Trophoblast cell (in vitro differentiated cells and primary cell): ENCODE results near the gene MAML3.

Source experiments
- DNase-seq, 2 donors: peaks; one replicate each; pipeline ENCODE4 v3.0.0-alpha.2; 2016
- H2AFZ ChIP-seq: 2 replicates; pipeline ENCODE4 v1.6.1; 2013; ENCODE audit warnings: low read length, moderate library complexity, mild to moderate bottlenecking; ENCODE audit not compliant: insufficient read depth, poor library complexity
- H2AK5ac ChIP-seq: 2 replicates; pipeline ENCODE4 v1.6.1; 2013; ENCODE audit warnings: mild to moderate bottlenecking, low read length
- H2BK120ac ChIP-seq: 2 replicates; pipeline ENCODE4 v1.6.1; 2013; ENCODE audit warnings: low read length, mild to moderate bottlenecking, moderate library complexity; ENCODE audit not compliant: insufficient read depth, poor library complexity
- H2BK12ac ChIP-seq: 2 replicates; pipeline ENCODE4 v1.6.1; 2013; ENCODE audit warnings: mild to moderate bottlenecking, low read length, moderate library complexity
- H2BK5ac ChIP-seq: 2 replicates; pipeline ENCODE4 v1.6.1; 2013; ENCODE audit warnings: low read length, low read depth, moderate library complexity, mild to moderate bottlenecking; ENCODE audit not compliant: poor library complexity
- H3K14ac ChIP-seq: 2 replicates; pipeline ENCODE4 v1.6.1; 2013; ENCODE audit warnings: mild to moderate bottlenecking, low read length
- H3K18ac ChIP-seq: 2 replicates; pipeline ENCODE4 v1.6.1; 2013; ENCODE audit warnings: mild to moderate bottlenecking, low read length
- H3K23ac ChIP-seq: 2 replicates; pipeline ENCODE4 v1.6.1; 2013; ENCODE audit warnings: low read length
- H3K27ac ChIP-seq: 2 replicates; pipeline ENCODE4 v1.5.1; 2013; ENCODE audit warnings: low read depth, mild to moderate bottlenecking, inconsistent platforms, low read length, moderate library complexity
- H3K27me3 ChIP-seq: 2 replicates; pipeline ENCODE4 v1.6.1; 2013; ENCODE audit warnings: inconsistent platforms, mild to moderate bottlenecking, low read length, moderate library complexity; ENCODE audit not compliant: insufficient read depth
- H3K36me3 ChIP-seq, 2 experiments: 1 replicate in 1 of 2; 2 replicates in 1 of 2; pipeline ENCODE4 v1.6.1; 2013; ENCODE audit warnings: low read length in 2 of 2, mild to moderate bottlenecking in 2 of 2, moderate library complexity in 1 of 2; ENCODE audit not compliant: insufficient read depth in 2 of 2, control insufficient read depth in 1 of 2
- H3K4ac ChIP-seq: 2 replicates; pipeline ENCODE4 v1.6.1; 2013; ENCODE audit warnings: low read depth, mild to moderate bottlenecking, low read length, moderate library complexity
- H3K4me1 ChIP-seq, 2 experiments: 1 replicate in 1 of 2; 2 replicates in 1 of 2; pipeline ENCODE4 v1.6.1; 2013; ENCODE audit warnings: low read length in 2 of 2, mild to moderate bottlenecking in 2 of 2, moderate library complexity in 1 of 2; ENCODE audit not compliant: insufficient read depth in 2 of 2, control insufficient read depth in 1 of 2
- H3K4me2 ChIP-seq: 2 replicates; pipeline ENCODE4 v1.6.1; 2013; ENCODE audit warnings: inconsistent platforms, mild to moderate bottlenecking, low read length, moderate library complexity
- H3K4me3 ChIP-seq: 2 replicates; pipeline ENCODE4 v1.5.1; 2013; ENCODE audit warnings: mild to moderate bottlenecking, low read depth, low read length, inconsistent platforms
- H3K79me1 ChIP-seq: one replicate; pipeline ENCODE4 v1.6.1; 2013; ENCODE audit warnings: low read length
- H3K79me2 ChIP-seq: 2 replicates; pipeline ENCODE4 v1.6.1; 2013; ENCODE audit warnings: low read length, mild to moderate bottlenecking; ENCODE audit not compliant: control insufficient read depth, insufficient read depth, poor library complexity
- H3K9ac ChIP-seq: 2 replicates; pipeline ENCODE4 v1.6.1; 2013; ENCODE audit warnings: mild to moderate bottlenecking, low read length
- H3K9me3 ChIP-seq: 2 replicates; pipeline ENCODE4 v1.6.1; 2013; ENCODE audit warnings: low read depth, mild to moderate bottlenecking, control low read depth, inconsistent platforms, low read length; ENCODE audit not compliant: insufficient read depth
- H4K12ac ChIP-seq: 2 replicates; pipeline ENCODE4 v1.6.1; 2013; ENCODE audit warnings: low read depth, mild to moderate bottlenecking, low read length, moderate library complexity
- H4K8ac ChIP-seq: 2 replicates; pipeline ENCODE4 v1.6.1; 2013; ENCODE audit warnings: low read depth, mild to moderate bottlenecking, low read length, moderate library complexity
- H4K91ac ChIP-seq: one replicate; pipeline ENCODE4 v1.6.1; 2013; ENCODE audit warnings: low read depth, mild to moderate bottlenecking, low read length, moderate library complexity
- WGBS: extraction: QIAGEN DNeasy Blood & Tissue Kit; methylation state at CpG from one replicate; pipeline ENCODE4 v1.1.7; 2013; ENCODE audit warnings: missing lambda C conversion rate; ENCODE audit not compliant: insufficient read length, insufficient coverage; ENCODE audit errors: extremely low coverage; 5-methylcytosine and 5-hydroxymethylcytosine counted together

The MAML3 gene

GRCh38 chr4:139943277-139943676 lies 210.7 kb downstream of the MAML3 start:
- Histone ChIP-seq H4K12ac (no peak overlapping the region), H3K4me1 (peaks cover 0 to 2% of the 10 kb centered on the region in 2 experiments), H2AFZ (no peak overlapping the region), H3K9ac (no peak overlapping the region), H3K23ac (no peak overlapping the region), H2BK12ac (no peak overlapping the region), H2AK5ac (no peak overlapping the region), H3K18ac (no peak overlapping the region), H4K91ac (no peak overlapping the region), H3K4me2 (peak overlapping the region; percentile 52), H3K9me3 (no peaks in the 10 kb centered on the region), H4K8ac (no peak overlapping the region), H3K27me3 (no peaks in the 10 kb centered on the region), H3K79me2 (no peaks in the 10 kb centered on the region), H3K4ac (no peak overlapping the region), H3K4me3 (no peak overlapping the region), H2BK120ac (no peak overlapping the region), H2BK5ac (no peak overlapping the region), H3K79me1 (no peaks in the 10 kb centered on the region), H3K14ac (no peak overlapping the region), H3K36me3 (no peaks in the 10 kb centered on the region), H3K27ac (peak overlapping the region; percentile 46)
- no CpG with 5 or more reads among the region's 2 CpGs for WGBS
- DNase-seq = no peak

- Histone ChIP-seq H4K91ac (no peak overlapping the region), H3K4me2 (no peak overlapping the region), H2BK5ac (no peak overlapping the region), H3K4ac (no peak overlapping the region), H3K79me2 (no peaks in the 10 kb centered on the region), H4K8ac (no peak overlapping the region), H3K4me3 (no peak overlapping the region), H3K79me1 (no peaks in the 10 kb centered on the region), H3K9me3 (no peaks in the 10 kb centered on the region), H3K27me3 (no peaks in the 10 kb centered on the region), H4K12ac (no peak overlapping the region), H3K27ac (no peak overlapping the region), H3K23ac (no peak overlapping the region), H3K36me3 (no peaks in the 10 kb centered on the region), H3K9ac (no peak overlapping the region), H3K18ac (no peak overlapping the region), H2AK5ac (no peak overlapping the region), H2BK120ac (no peak overlapping the region), H2AFZ (no peak overlapping the region), H3K14ac (no peak overlapping the region), H2BK12ac (no peak overlapping the region), H3K4me1 (peaks cover 0 to 2% of the 10 kb centered on the region in 2 experiments)
- WGBS = no CpG with 5 or more reads among the region's 3 CpGs
- no peak for DNase-seq
These were observed 211.7 kb downstream of the MAML3 start for GRCh38 chr4:139942241-139942640.

GRCh38 chr4:139940600-139940999 lies 213.4 kb downstream of the MAML3 start:
- no peaks in the 10 kb centered on the region for H3K79me2 ChIP-seq

GRCh38 chr4:139938414-139938813 lies 215.6 kb downstream of the MAML3 start:
- no peaks in the 10 kb centered on the region for H3K36me3 ChIP-seq
- H3K14ac ChIP-seq = no peak overlapping the region
- WGBS = no CpG with 5 or more reads among the region's 2 CpGs
- no peak overlapping the region for H2BK12ac ChIP-seq
- no peak overlapping the region for H2BK5ac ChIP-seq
- no peak overlapping the region for H3K4me2 ChIP-seq
- no peak overlapping the region for H2AFZ ChIP-seq
- no peak overlapping the region for H4K12ac ChIP-seq
- H3K18ac ChIP-seq = no peak overlapping the region
- H3K23ac ChIP-seq = no peak overlapping the region
- H4K8ac ChIP-seq = no peak overlapping the region
- H3K79me1 ChIP-seq = no peaks in the 10 kb centered on the region
- no peak overlapping the region for H3K9ac ChIP-seq
- no peak overlapping the region for H3K4ac ChIP-seq
- H3K27me3 ChIP-seq = no peaks in the 10 kb centered on the region
- H4K91ac ChIP-seq = no peak overlapping the region
- no peaks in the 10 kb centered on the region for H3K79me2 ChIP-seq
- H3K27ac ChIP-seq = no peak overlapping the region
- no peak overlapping the region for H2BK120ac ChIP-seq
- no peak overlapping the region for H2AK5ac ChIP-seq
- no peak for DNase-seq
- no peak overlapping the region for H3K4me3 ChIP-seq
- peaks cover 2 to 8% of the 10 kb centered on the region in 2 experiments for H3K4me1 ChIP-seq
- no peaks in the 10 kb centered on the region for H3K9me3 ChIP-seq

More at GRCh38 chr4:139940600-139940999, 213.4 kb downstream of the MAML3 start:
- Histone ChIP-seq H3K4me2 (no peak overlapping the region), H2BK5ac (no peak overlapping the region), H3K9ac (no peak overlapping the region), H3K18ac (no peak overlapping the region), H2BK12ac (no peak overlapping the region), H2BK120ac (no peak overlapping the region), H3K27me3 (no peaks in the 10 kb centered on the region), H3K9me3 (no peaks in the 10 kb centered on the region), H3K36me3 (no peaks in the 10 kb centered on the region), H3K27ac (no peak overlapping the region), H4K12ac (no peak overlapping the region), H3K79me1 (no peaks in the 10 kb centered on the region), H2AK5ac (no peak overlapping the region), H3K4me1 (peaks cover 0 to 2% of the 10 kb centered on the region in 2 experiments), H2AFZ (no peak overlapping the region), H3K14ac (no peak overlapping the region), H3K23ac (no peak overlapping the region), H4K8ac (no peak overlapping the region), H3K4ac (no peak overlapping the region), H3K4me3 (no peak overlapping the region), H4K91ac (no peak overlapping the region)
- DNase-seq = no peak
- WGBS = no CpG with 5 or more reads among the region's 2 CpGs
